ENCODE measurements around the gene HIPK2. TPM values are rescaled to one million over a fixed set of nuclear protein-coding genes. Genes with fewer than 3 reads are reported as not detected.
A peak's percentile ranks its signal among the peaks of the same experiment; 100 is the strongest.

HIPK2 gene
- total and polyA plus RNA-seq, 5 donors from 2014 or later, result 0.44 to 17.5 (median 0.78) TPM

- H3K27me3 ChIP-seq (ENCODE audit: control insufficient read depth, insufficient read depth, low read length), result no peaks in the 10 kb centered on the region
- no peak overlapping the region for H3K4me3 Mint-ChIP-seq
- no peaks in the 10 kb centered on the region for H3K27me3 Mint-ChIP-seq
- H3K36me3 ChIP-seq (ENCODE audit: control insufficient read depth, insufficient read depth, low read length), result no peaks in the 10 kb centered on the region
- peaks cover 4% of the 10 kb centered on the region for H3K36me3 Mint-ChIP-seq
- ATAC-seq (ENCODE audit: low read depth in 2 of 2) (no peak), DNase-seq (no peak)
- H3K4me1 Mint-ChIP-seq, result peaks cover 0 to 21% (median 9%) of the 10 kb centered on the region in 4 donors
- H3K27ac ChIP-seq (ENCODE audit: insufficient read depth, low read length, poor library complexity, severe bottlenecking), result no peak overlapping the region
- H3K27ac Mint-ChIP-seq, result no peak overlapping the region
- no peaks in the 10 kb centered on the region for H3K9me3 Mint-ChIP-seq
- H3K9me3 ChIP-seq (ENCODE audit: control insufficient read depth in 2 of 2, low read length in 2 of 2), result no peaks in the 10 kb centered on the region
- H3K4me3 ChIP-seq (ENCODE audit: low read depth, low read length), result no peak overlapping the region
- H3K4me1 ChIP-seq (ENCODE audit: control insufficient read depth, insufficient read depth, low read length, poor library complexity, severe bottlenecking), result peaks cover 4% of the 10 kb centered on the region
Measured at GRCh38 chr7:139721821-139722220, 56.0 kb downstream of the HIPK2 start.

DNA sequence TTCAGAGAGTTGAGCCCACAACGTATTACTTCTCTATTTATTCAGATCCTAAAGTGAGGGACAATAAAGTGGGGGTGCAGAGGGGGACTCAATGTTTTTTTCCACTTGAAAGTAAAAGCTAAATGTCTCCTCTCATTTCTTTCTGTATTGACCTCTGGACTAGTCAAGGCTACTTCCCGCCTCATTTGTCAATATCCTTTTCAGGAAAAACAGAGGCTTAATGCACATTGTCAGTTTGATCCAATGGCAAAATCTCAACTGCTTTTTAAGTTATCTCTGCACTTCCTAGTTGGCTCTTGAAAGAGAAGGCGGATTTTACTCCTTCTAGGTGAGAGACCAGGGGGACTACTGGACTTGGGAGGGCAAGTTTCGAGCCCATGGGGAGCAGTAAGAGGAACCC, 56.4 kb downstream of the HIPK2 start:
- H3K4me1 Mint-ChIP-seq, result peaks cover 0 to 17% (median 7%) of the 10 kb centered on the region in 4 donors
- H3K27me3 Mint-ChIP-seq, result no peaks in the 10 kb centered on the region
- H3K9me3 Mint-ChIP-seq, result no peaks in the 10 kb centered on the region
- H3K36me3 Mint-ChIP-seq, result peaks cover 8% of the 10 kb centered on the region
- Histone ChIP-seq H3K4me3 (ENCODE audit: low read depth, low read length) (no peak overlapping the region), H3K36me3 (ENCODE audit: control insufficient read depth, insufficient read depth, low read length) (no peaks in the 10 kb centered on the region), H3K27ac (ENCODE audit: insufficient read depth, low read length, poor library complexity, severe bottlenecking) (no peak overlapping the region), H3K4me1 (ENCODE audit: control insufficient read depth, insufficient read depth, low read length, poor library complexity, severe bottlenecking) (peaks cover 4% of the 10 kb centered on the region), H3K9me3 (ENCODE audit: control insufficient read depth in 2 of 2, low read length in 2 of 2) (no peaks in the 10 kb centered on the region), H3K27me3 (ENCODE audit: control insufficient read depth, insufficient read depth, low read length) (no peaks in the 10 kb centered on the region)
- H3K4me3 Mint-ChIP-seq, result no peak overlapping the region
- H3K27ac Mint-ChIP-seq, result no peak overlapping the region
- no peak for ATAC-seq (ENCODE audit: low read depth in 2 of 2)
- DNase-seq, result no peak

DNA sequence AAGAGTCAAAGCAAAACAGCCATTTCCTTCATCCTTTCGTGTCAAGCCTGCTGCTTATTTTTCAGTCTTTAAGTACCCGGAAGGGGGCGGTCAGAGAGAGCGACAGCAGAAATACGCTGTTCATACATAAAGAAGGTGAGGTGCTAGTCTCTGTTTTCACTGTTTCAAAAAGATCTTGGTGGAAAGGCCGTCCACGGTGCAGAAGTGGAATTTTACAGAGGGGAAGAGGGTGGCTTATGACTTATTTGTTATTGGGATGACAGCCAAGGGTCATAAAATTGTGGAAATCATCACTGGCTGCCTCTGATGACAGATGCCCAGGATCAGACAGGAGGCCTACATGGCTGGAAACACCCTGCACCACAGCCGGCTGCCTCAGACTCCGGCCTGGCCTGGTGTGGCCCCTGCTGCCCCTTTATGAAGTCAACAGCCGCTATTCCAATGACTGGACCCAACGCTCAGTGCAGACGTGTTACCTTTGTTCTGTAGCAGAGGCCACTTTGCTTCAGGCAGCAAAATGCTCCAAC, 57.0 kb downstream of the HIPK2 start:
- peaks cover 2% of the 10 kb centered on the region for H3K36me3 ChIP-seq (ENCODE audit: control insufficient read depth, insufficient read depth, low read length)
- no peaks in the 10 kb centered on the region for H3K27me3 ChIP-seq (ENCODE audit: control insufficient read depth, insufficient read depth, low read length)
- peak in 1 of 2 donors; percentile 59 for ATAC-seq (ENCODE audit: low read depth in 2 of 2)
- H3K27ac Mint-ChIP-seq, result peak overlapping the region in 1 of 3 donors; percentile 17
- H3K4me1 Mint-ChIP-seq, result peaks cover 0 to 11% (median 4%) of the 10 kb centered on the region in 4 donors
- peak in 2 of 3 donors; percentile 17 to 75 for DNase-seq
- no peaks in the 10 kb centered on the region for H3K27me3 Mint-ChIP-seq
- no peaks in the 10 kb centered on the region for H3K9me3 ChIP-seq (ENCODE audit: control insufficient read depth in 2 of 2, low read length in 2 of 2)
- no peak overlapping the region for H3K4me3 Mint-ChIP-seq
- peaks cover 14% of the 10 kb centered on the region for H3K36me3 Mint-ChIP-seq
- no peak overlapping the region for H3K27ac ChIP-seq (ENCODE audit: insufficient read depth, low read length, poor library complexity, severe bottlenecking)
- no peaks in the 10 kb centered on the region for H3K9me3 Mint-ChIP-seq
- no peak overlapping the region for H3K4me3 ChIP-seq (ENCODE audit: low read depth, low read length)
- H3K4me1 ChIP-seq (ENCODE audit: control insufficient read depth, insufficient read depth, low read length, poor library complexity, severe bottlenecking), result peaks cover 3% of the 10 kb centered on the region

DNA sequence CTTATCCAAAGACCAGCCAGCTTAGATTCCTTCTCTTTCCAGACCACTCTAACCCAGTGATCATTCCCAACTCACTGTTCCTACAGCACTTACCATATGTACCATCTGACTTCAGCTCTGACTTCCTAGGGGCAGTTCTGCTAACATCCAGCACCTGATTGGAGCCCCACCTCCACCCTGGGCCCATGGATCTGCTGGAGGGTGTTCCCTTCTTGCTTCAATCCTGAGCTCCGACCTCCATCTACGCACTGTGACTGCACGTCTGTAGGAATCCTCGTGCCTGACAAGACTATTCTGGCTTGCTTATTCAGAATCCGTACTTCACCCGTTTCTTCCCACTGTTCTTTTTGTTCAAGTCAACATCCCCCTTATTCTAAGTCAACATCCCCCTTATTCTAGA, 57.6 kb downstream of the HIPK2 start:
- DNase-seq, result no peak
- Mint-ChIP-seq H3K36me3 (peaks cover 20% of the 10 kb centered on the region), H3K4me1 (peaks cover 0 to 6% (median 2%) of the 10 kb centered on the region in 4 donors), H3K27me3 (no peaks in the 10 kb centered on the region), H3K4me3 (no peak overlapping the region), H3K9me3 (no peaks in the 10 kb centered on the region), H3K27ac (no peak overlapping the region)
- no peak overlapping the region for H3K27ac ChIP-seq (ENCODE audit: insufficient read depth, low read length, poor library complexity, severe bottlenecking)
- H3K9me3 ChIP-seq (ENCODE audit: control insufficient read depth in 2 of 2, low read length in 2 of 2), result no peaks in the 10 kb centered on the region
- no peaks in the 10 kb centered on the region for H3K4me1 ChIP-seq (ENCODE audit: control insufficient read depth, insufficient read depth, low read length, poor library complexity, severe bottlenecking)
- no peak overlapping the region for H3K4me3 ChIP-seq (ENCODE audit: low read depth, low read length)
- H3K36me3 ChIP-seq (ENCODE audit: control insufficient read depth, insufficient read depth, low read length), result peaks cover 8% of the 10 kb centered on the region
- H3K27me3 ChIP-seq (ENCODE audit: control insufficient read depth, insufficient read depth, low read length), result no peaks in the 10 kb centered on the region
- ATAC-seq (ENCODE audit: low read depth in 2 of 2), result no peak

DNA sequence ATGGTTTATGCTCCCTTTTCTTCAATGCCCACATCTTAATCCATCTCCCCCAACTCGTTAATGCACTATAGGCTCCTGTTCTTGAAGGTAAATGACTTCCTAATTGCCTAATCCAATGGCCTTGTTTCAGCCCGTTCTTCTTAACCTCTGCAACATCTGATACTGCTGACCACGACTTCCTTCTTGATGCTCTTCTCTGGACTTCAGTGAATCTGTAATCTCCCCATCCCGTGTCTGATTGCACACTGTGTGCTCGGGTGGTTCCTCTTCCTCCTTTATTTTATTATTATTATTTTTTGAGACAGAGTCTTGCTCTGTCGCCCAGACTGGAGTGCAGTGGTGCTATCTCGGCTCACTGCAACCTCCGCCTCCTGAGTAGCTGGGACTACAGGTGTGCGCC, 58.9 kb downstream of the HIPK2 start:
- Histone ChIP-seq H3K27ac (ENCODE audit: insufficient read depth, low read length, poor library complexity, severe bottlenecking) (no peak overlapping the region), H3K4me1 (ENCODE audit: control insufficient read depth, insufficient read depth, low read length, poor library complexity, severe bottlenecking) (no peaks in the 10 kb centered on the region), H3K27me3 (ENCODE audit: control insufficient read depth, insufficient read depth, low read length) (no peaks in the 10 kb centered on the region), H3K4me3 (ENCODE audit: low read depth, low read length) (no peak overlapping the region), H3K9me3 (ENCODE audit: control insufficient read depth in 2 of 2, low read length in 2 of 2) (no peaks in the 10 kb centered on the region), H3K36me3 (ENCODE audit: control insufficient read depth, insufficient read depth, low read length) (peaks cover 8% of the 10 kb centered on the region)
- H3K4me1 Mint-ChIP-seq, result no peaks in the 10 kb centered on the region
- DNase-seq, result no peak
- H3K36me3 Mint-ChIP-seq, result peaks cover 27% of the 10 kb centered on the region
- no peak for ATAC-seq (ENCODE audit: low read depth in 2 of 2)
- no peak overlapping the region for H3K27ac Mint-ChIP-seq
- no peak overlapping the region for H3K4me3 Mint-ChIP-seq
- H3K9me3 Mint-ChIP-seq, result no peaks in the 10 kb centered on the region
- no peaks in the 10 kb centered on the region for H3K27me3 Mint-ChIP-seq

GRCh38 chr7:139718141-139718540, 59.7 kb downstream of the HIPK2 start:
- H3K4me3 Mint-ChIP-seq, result no peak overlapping the region
- H3K4me1 Mint-ChIP-seq, result no peaks in the 10 kb centered on the region
- no peaks in the 10 kb centered on the region for H3K27me3 Mint-ChIP-seq
- no peak overlapping the region for H3K27ac Mint-ChIP-seq
- peaks cover 27% of the 10 kb centered on the region for H3K36me3 Mint-ChIP-seq
- ATAC-seq (ENCODE audit: low read depth in 2 of 2), result no peak
- H3K27ac ChIP-seq (ENCODE audit: insufficient read depth, low read length, poor library complexity, severe bottlenecking), result no peak overlapping the region
- H3K9me3 ChIP-seq (ENCODE audit: control insufficient read depth in 2 of 2, low read length in 2 of 2), result no peaks in the 10 kb centered on the region
- H3K27me3 ChIP-seq (ENCODE audit: control insufficient read depth, insufficient read depth, low read length), result no peaks in the 10 kb centered on the region
- peaks cover 8% of the 10 kb centered on the region for H3K36me3 ChIP-seq (ENCODE audit: control insufficient read depth, insufficient read depth, low read length)
- no peak overlapping the region for H3K4me3 ChIP-seq (ENCODE audit: low read depth, low read length)
- no peak for DNase-seq
- H3K4me1 ChIP-seq (ENCODE audit: control insufficient read depth, insufficient read depth, low read length, poor library complexity, severe bottlenecking), result no peaks in the 10 kb centered on the region
- no peaks in the 10 kb centered on the region for H3K9me3 Mint-ChIP-seq

GRCh38 chr7:139716156-139716942, 61.4 kb downstream of the HIPK2 start:
- Mint-ChIP-seq H3K36me3 (peaks cover 27% of the 10 kb centered on the region), H3K27me3 (no peaks in the 10 kb centered on the region), H3K4me1 (peaks cover 0 to 3% (median 0%) of the 10 kb centered on the region in 4 donors), H3K27ac (peak overlapping the region; percentile 6 to 63 (median 50)), H3K4me3 (no peak overlapping the region), H3K9me3 (no peaks in the 10 kb centered on the region)
- no peak overlapping the region for H3K4me3 ChIP-seq (ENCODE audit: low read depth, low read length)
- no peaks in the 10 kb centered on the region for H3K9me3 ChIP-seq (ENCODE audit: control insufficient read depth in 2 of 2, low read length in 2 of 2)
- no peak for DNase-seq
- H3K27ac ChIP-seq (ENCODE audit: insufficient read depth, low read length, poor library complexity, severe bottlenecking), result no peak overlapping the region
- H3K27me3 ChIP-seq (ENCODE audit: control insufficient read depth, insufficient read depth, low read length), result no peaks in the 10 kb centered on the region
- H3K36me3 ChIP-seq (ENCODE audit: control insufficient read depth, insufficient read depth, low read length), result peaks cover 8% of the 10 kb centered on the region
- H3K4me1 ChIP-seq (ENCODE audit: control insufficient read depth, insufficient read depth, low read length, poor library complexity, severe bottlenecking), result no peaks in the 10 kb centered on the region
- ATAC-seq (ENCODE audit: low read depth in 2 of 2), result no peak
